ENCODE data around the gene STIM1.

STIM1 gene

DNA sequence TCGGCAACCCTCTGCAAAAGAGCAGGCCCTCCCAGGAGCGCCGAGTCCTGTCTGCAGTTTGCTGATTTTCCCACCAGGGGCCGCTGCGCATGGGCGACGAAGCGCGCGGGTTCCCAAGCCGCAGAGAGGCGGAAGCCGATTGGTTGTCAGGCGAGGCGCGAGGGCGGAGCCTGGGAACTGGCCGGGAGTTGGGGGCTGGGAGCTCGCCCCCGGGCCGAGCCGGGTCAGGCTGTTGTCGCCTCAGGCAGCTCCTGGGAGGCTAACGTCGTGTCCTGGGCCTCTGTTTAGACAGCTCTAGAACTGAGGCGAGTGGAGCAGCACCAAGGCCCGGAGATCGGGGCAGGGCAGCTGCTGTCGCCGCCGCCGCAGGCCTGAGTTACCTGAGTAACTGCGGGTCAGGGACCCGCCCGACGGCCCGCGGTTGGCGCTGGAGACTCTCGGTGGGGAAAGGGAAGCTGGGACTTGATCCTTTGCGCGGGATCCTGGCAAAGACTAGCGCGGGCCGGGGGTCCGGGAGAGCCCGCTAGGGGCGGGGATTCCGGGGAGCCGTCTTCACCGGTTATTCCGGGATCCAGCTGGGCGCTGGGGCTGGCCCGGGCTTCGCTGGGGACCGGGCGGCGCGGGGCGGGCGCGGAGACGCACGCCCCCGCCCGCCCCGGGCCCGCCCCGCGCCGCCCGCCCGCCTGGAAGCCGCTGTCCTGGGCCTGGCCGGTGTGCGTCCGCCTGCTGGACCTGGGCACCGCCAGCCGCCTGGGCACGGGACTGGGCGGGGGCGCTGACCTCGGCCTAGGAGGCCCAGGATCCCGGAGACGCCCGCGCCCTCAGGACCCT lies at the start of gene STIM1:
Gene STIM1, plus strand, starts transcription at position 688 of the 831 bp plus-strand sequence. CDS start 607 bp downstream, outside the sequence.
- no peaks in the 10 kb centered on the region for H3K27me3 ChIP-seq
- peaks cover 0 to 46% (median 39%) of the 10 kb centered on the region in 4 donors for H3K4me1 ChIP-seq
- peak; percentile 92 to 96 for DNase-seq
- peak within 1 kb of the TSS; percentile 93 to 98 for H3K27ac ChIP-seq
- TF ChIP-seq, protein P1, sequence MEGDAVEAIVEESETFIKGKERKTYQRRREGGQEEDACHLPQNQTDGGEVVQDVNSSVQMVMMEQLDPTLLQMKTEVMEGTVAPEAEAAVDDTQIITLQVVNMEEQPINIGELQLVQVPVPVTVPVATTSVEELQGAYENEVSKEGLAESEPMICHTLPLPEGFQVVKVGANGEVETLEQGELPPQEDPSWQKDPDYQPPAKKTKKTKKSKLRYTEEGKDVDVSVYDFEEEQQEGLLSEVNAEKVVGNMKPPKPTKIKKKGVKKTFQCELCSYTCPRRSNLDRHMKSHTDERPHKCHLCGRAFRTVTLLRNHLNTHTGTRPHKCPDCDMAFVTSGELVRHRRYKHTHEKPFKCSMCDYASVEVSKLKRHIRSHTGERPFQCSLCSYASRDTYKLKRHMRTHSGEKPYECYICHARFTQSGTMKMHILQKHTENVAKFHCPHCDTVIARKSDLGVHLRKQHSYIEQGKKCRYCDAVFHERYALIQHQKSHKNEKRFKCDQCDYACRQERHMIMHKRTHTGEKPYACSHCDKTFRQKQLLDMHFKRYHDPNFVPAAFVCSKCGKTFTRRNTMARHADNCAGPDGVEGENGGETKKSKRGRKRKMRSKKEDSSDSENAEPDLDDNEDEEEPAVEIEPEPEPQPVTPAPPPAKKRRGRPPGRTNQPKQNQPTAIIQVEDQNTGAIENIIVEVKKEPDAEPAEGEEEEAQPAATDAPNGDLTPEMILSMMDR (IDR thresholded peaks at IDR 0.05): peak; percentile 96 to 99
- H3K9me3 ChIP-seq: no peaks in the 10 kb centered on the region
- H3K4me3 ChIP-seq: peak within 1 kb of the TSS; percentile 89 to 93
- intact Hi-C loops (cut with DNase I; ENCODE audit: low total_unique reads): loop anchor here (2.0 to 5.0 kb wide), 2 partner anchors 92 to 218 kb away; no protein-coding TSS in a partner anchor
- H3K36me3 ChIP-seq: no peaks in the 10 kb centered on the region

DNA sequence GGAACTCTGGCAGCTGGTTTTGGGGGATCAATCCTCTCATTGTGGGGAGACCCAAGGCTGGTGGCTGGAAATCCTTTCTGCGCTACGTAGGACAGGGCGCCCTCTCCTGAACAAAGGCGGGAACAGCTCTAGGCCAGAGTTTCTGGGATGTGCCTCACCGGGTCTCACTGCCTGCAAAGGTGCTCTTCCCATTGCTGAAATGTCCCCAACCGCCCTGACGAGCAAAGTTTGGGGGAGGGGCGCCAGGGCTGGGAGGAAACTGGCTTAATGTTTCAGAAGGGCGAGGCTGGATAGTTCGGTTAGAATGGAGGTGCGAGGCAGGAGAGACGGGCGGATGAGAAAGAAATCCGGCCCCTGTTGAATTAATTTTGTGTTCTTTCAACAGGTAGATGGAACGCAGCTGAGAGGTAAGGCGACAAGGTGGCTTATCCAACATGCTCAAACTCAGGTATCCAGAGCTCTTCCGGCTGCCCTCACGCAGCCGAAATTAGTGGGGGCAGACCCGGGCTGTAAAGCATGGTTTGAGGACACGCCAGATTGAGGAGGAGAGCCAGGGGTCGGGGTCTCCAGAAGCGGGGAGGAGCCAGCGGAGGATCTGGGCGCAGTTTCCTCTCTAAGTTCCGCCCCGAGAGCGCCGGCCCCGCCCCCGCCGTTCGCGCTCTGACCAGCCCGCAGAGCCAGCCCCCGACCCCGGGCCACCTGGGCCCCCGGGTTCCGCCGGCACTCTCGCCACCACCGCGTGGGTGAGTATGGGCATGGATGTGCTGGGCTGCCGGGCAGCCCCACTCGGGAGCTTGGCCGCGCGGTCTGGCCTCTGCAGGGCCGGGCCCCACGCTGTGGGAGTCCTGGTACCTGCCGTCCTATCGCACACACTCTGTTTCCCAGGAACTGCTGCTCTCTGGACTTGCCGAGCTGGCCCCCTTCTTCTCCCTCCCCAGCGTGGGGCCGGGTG lies 47.3 kb upstream of the STIM1 start, which contains the start of gene PGAP2:
Gene PGAP2, plus strand, starts transcription at position 652 of the 952 bp plus-strand sequence. CDS start 2,700 bp downstream, outside the sequence.
- intact Hi-C loops (cut with DNase I; ENCODE audit: low total_unique reads): no loop called here
- DNase-seq: peak; percentile 55 to 75
- Histone ChIP-seq H3K27ac (peak within 1 kb of the TSS; percentile 41 to 62), H3K4me3 (peak within 1 kb of the TSS; percentile 60 to 70), H3K27me3 (no peaks in the 10 kb centered on the region), H3K36me3 (no peaks in the 10 kb centered on the region), H3K9me3 (no peaks in the 10 kb centered on the region), H3K4me1 (peaks cover 0 to 13% (median 3%) of the 10 kb centered on the region in 4 donors)
- TF ChIP-seq, protein P1 (IDR thresholded peaks at IDR 0.05): peak; percentile 48 to 60

DNA sequence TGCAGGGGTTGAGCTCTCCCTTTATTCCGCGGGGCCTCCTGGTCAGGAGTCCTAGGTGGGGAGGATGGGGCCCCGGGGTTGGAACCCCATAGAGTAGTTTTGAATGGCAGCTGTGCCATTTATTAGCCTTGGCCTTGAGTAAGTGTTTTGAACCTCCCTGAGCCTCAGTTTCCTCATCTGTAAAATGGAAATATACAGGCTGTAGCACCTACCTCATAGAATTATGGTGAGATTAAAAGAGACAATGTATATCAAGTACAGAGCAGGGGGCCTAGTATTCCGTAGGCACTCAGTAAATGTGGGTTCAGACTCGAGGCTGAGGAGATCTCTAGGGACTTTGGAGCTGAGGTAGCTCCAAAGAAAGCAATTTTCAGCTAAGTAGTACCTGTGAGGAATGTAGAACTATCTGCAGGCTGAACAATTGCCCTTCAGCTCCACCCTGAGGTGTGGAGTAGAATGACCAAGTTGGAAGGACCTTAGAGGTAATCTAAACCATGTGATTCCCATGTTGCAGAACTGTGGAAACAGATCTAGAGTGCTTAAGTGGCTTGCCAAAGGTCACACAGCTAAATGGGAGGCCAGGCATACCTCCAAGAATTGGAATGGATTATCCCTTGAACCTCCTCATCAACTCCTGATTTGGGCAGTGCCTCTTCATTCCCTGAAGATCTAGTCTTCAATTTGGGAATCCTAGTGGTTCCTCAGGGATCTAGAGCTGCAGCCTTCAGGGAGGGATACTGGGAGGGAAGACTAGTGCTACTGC lies 46.4 kb upstream of the STIM1 start:
- intact Hi-C loops (cut with DNase I; ENCODE audit: low total_unique reads): no loop called here
- peak overlapping the region; percentile 60 to 70 for H3K4me3 ChIP-seq
- no peak for DNase-seq
- no peaks in the 10 kb centered on the region for H3K27me3 ChIP-seq
- TF ChIP-seq, protein P1 (IDR thresholded peaks at IDR 0.05): no peak
- peaks cover 0 to 13% (median 3%) of the 10 kb centered on the region in 4 donors for H3K4me1 ChIP-seq
- H3K9me3 ChIP-seq: no peaks in the 10 kb centered on the region
- H3K27ac ChIP-seq: peak overlapping the region; percentile 41 to 62
- no peaks in the 10 kb centered on the region for H3K36me3 ChIP-seq

DNA sequence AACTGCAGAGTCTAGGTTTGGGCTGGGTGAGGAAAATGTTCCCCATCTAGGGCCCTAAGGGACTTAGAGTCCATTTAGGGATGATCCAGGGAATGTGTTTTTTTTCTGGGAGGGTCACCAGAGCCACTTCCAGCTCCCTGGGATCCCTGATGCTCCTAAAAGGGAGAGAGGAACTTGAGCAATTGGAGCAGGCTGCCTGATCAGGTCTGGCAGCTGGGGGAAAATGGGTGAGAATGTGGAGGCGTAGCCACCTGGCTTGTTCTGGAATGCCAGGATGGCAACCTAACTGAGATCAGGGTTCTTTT lies 45.9 kb upstream of the STIM1 start:
- H3K9me3 ChIP-seq: no peaks in the 10 kb centered on the region
- H3K4me1 ChIP-seq: peaks cover 0 to 13% (median 3%) of the 10 kb centered on the region in 4 donors
- DNase-seq: no peak
- H3K36me3 ChIP-seq: no peaks in the 10 kb centered on the region
- H3K27me3 ChIP-seq: no peaks in the 10 kb centered on the region
- H3K27ac ChIP-seq: no peak overlapping the region
- intact Hi-C loops (cut with DNase I; ENCODE audit: low total_unique reads): no loop called here
- TF ChIP-seq, protein P1 (IDR thresholded peaks at IDR 0.05): no peak
- H3K4me3 ChIP-seq: no peak overlapping the region

DNA sequence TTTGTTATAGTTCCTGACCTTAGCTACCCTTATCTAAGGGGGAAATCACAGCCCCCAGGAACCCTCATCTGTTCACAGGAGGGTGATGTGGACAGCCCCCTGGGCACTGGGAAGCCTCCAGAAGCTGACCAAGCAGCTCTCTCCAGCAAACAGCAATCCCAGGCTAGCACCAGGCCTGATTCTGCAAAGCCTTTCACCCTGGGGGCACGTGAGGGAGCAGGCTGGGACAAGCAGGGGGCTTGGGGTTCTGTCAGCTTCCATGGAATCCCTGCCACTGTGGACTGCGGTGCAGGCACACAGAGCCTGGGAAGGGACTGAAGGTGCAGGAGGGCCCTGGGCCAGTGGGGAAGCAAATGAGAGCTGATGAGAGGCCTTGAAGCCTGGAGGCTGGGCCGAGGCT lies 45.0 kb upstream of the STIM1 start:
- no peaks in the 10 kb centered on the region for H3K36me3 ChIP-seq
- intact Hi-C loops (cut with DNase I; ENCODE audit: low total_unique reads): no loop called here
- H3K27me3 ChIP-seq: no peaks in the 10 kb centered on the region
- no peak for DNase-seq
- no peaks in the 10 kb centered on the region for H3K9me3 ChIP-seq
- H3K4me1 ChIP-seq: peaks cover 0 to 13% (median 3%) of the 10 kb centered on the region in 4 donors
- no peak overlapping the region for H3K27ac ChIP-seq
- TF ChIP-seq, protein P1 (IDR thresholded peaks at IDR 0.05): no peak
- H3K4me3 ChIP-seq: no peak overlapping the region
